T-cell (primary cell): ENCODE data around the gene CNOT6. TPM values are rescaled to one million over a fixed set of nuclear protein-coding genes. Genes with fewer than 3 reads are reported as not detected.
"Not testable (repeated sequence)": the region's sequence is repeated elsewhere in the genome, so short reads cannot be mapped to it uniquely, and the experiment has no call there.

Experiments
- ATAC-seq, 4 experiments: fragments of 200-7000 bp in 3 of 4; fragments of 150-1000 bp in 1 of 4; cut with Tn5 transposase; replicated peaks in 1 of 4; 1 replicate in 3 of 4; 2 replicates in 1 of 4; pipeline ENCODE4 v1.10.0; 2021; ENCODE audit warnings: moderate library complexity in 3 of 4, mild to moderate bottlenecking in 2 of 4, moderate number of reproducible peaks in 1 of 4
- CTCF ChIA-PET, 2 donors: fragments of 300-600 bp; sonication (Branson Sonifier 250); formaldehyde crosslinking; loops; one replicate each; lab custom pipeline; 2022; ENCODE audit warnings: antibody characterized with exemption in 2 of 2; lab: Charles Lee
- POLR2A ChIA-PET, 2 donors: fragments of 300-600 bp; sonication (Branson Sonifier 250); formaldehyde crosslinking; loops; one replicate each; lab custom pipeline; 2022; ENCODE audit warnings: antibody characterized with exemption in 2 of 2; lab: Charles Lee
- DNase-seq, 35 experiments: peaks; one replicate each; pipeline versions ENCODE4 v3.0.0 to v3.0.0-alpha.2; 2013 to 2023
- H3K27ac ChIP-seq: one replicate; pipeline ENCODE4 v1.5.1; 2013; ENCODE audit warnings: low read length
- H3K27me3 ChIP-seq, 2 experiments: replicated peaks in 1 of 2; 1 replicate in 1 of 2; 2 replicates in 1 of 2; pipeline versions ENCODE4 v1.6.1 to v1.7.0; 2013; ENCODE audit warnings: low read length in 1 of 2, mixed read lengths in 1 of 2; ENCODE audit not compliant: control insufficient read depth in 2 of 2, insufficient read depth in 2 of 2; ENCODE audit errors: extremely low read depth in 1 of 2
- H3K36me3 ChIP-seq, 2 donors: 1 replicate in 1 of 2; 2 replicates in 1 of 2; pipeline versions ENCODE4 v1.6.1 to v1.7.0; 2013; ENCODE audit warnings: low read length in 1 of 2; ENCODE audit not compliant: control insufficient read depth in 2 of 2, insufficient read depth in 1 of 2; ENCODE audit errors: extremely low read depth in 1 of 2
- H3K4me1 ChIP-seq, 2 experiments: 1 replicate in 1 of 2; 2 replicates in 1 of 2; pipeline versions ENCODE4 v1.6.1 to v1.7.0; 2013; ENCODE audit warnings: low read length in 2 of 2, mixed read lengths in 1 of 2; ENCODE audit not compliant: insufficient read depth in 2 of 2, control insufficient read depth in 1 of 2; ENCODE audit errors: extremely low read depth in 1 of 2
- H3K4me3 ChIP-seq, 2 donors: 1 replicate in 1 of 2; 2 replicates in 1 of 2; pipeline versions ENCODE4 v1.5.1 to v1.7.0; 2013; ENCODE audit warnings: mild to moderate bottlenecking in 2 of 2, low read length in 1 of 2, moderate library complexity in 1 of 2; ENCODE audit not compliant: control insufficient read depth in 1 of 2; ENCODE audit errors: extremely low read depth in 1 of 2
- H3K9me3 ChIP-seq: 2 replicates; pipeline ENCODE4 v1.7.0; 2013
- H3K27ac Mint-ChIP-seq, 2 donors: one replicate each; pipeline ENCODE4 v1.8.0; 2020 to 2021; ENCODE audit warnings: mild to moderate bottlenecking in 2 of 2, mixed read lengths in 2 of 2
- H3K27me3 Mint-ChIP-seq, 2 donors: one replicate each; pipeline ENCODE4 v1.8.0; 2021 to 2022; ENCODE audit warnings: mixed read lengths in 2 of 2
- H3K36me3 Mint-ChIP-seq: one replicate; pipeline ENCODE4 v1.8.0; 2021; ENCODE audit warnings: mixed read lengths
- H3K4me1 Mint-ChIP-seq, 3 donors: one replicate each; pipeline ENCODE4 v1.8.0; 2020 to 2022; ENCODE audit warnings: mixed read lengths in 3 of 3, mild to moderate bottlenecking in 1 of 3
- H3K4me3 Mint-ChIP-seq, 3 donors: one replicate each; pipeline ENCODE4 v1.8.0; 2020 to 2022; ENCODE audit warnings: mild to moderate bottlenecking in 3 of 3, mixed read lengths in 3 of 3, moderate library complexity in 3 of 3
- H3K9me3 Mint-ChIP-seq, 3 donors: one replicate each; pipeline ENCODE4 v1.8.0; 2020 to 2022; ENCODE audit warnings: mixed read lengths in 3 of 3
- WGBS: methylation state at CpG from one replicate; pipeline ENCODE4 v1.1.5; 2013; ENCODE audit warnings: missing lambda C conversion rate; ENCODE audit not compliant: insufficient coverage; 5-methylcytosine and 5-hydroxymethylcytosine counted together
- total RNA-seq, 35 experiments: library from RNA in 6 of 35; stranded (reverse) in 6 of 35; fragments of 120-200 nt in 1 of 35; gene quantifications; one replicate each; pipeline versions ENCODE4 v1.2.1 to v1.2.4 and lab custom pipeline; 2013 to 2026

The CNOT6 gene
- total RNA-seq, 5 donors from 2014 or later (not counting 1 experiment from before 2014, with no cell fraction given): 25.1 to 29.9 (median 25.6) TPM

GRCh38 chr5:180469866-180470265 lies 24.3 kb upstream of the CNOT6 start:
- H3K4me3 Mint-ChIP-seq: no peak overlapping the region
- H3K9me3 ChIP-seq: no peaks in the 10 kb centered on the region
- ChIA-PET CTCF (no interaction called here), POLR2A (interaction anchor here in 1 of 2 donors (0.7 kb wide), 1 partner anchor 240 kb away, joined by 3 read pairs; no protein-coding TSS in a partner anchor)
- 100% methylated on average over 1 of the region's 1 CpG for WGBS
- no peaks in the 10 kb centered on the region for H3K36me3 Mint-ChIP-seq
- no peak overlapping the region for H3K4me3 ChIP-seq
- H3K27ac Mint-ChIP-seq: no peak overlapping the region
- no peaks in the 10 kb centered on the region for H3K9me3 Mint-ChIP-seq
- ATAC-seq (no peak), DNase-seq (no peak)
- H3K27me3 Mint-ChIP-seq: peaks cover 10 to 16% of the 10 kb centered on the region in 2 donors
- peaks cover 0 to 10% of the 10 kb centered on the region in 2 experiments for H3K4me1 ChIP-seq
- peaks cover 0 to 30% of the 10 kb centered on the region in 2 experiments for H3K27me3 ChIP-seq
- H3K4me1 Mint-ChIP-seq: peaks cover 0 to 5% (median 0%) of the 10 kb centered on the region in 3 donors
- no peak overlapping the region for H3K27ac ChIP-seq
- H3K36me3 ChIP-seq: no peaks in the 10 kb centered on the region

GRCh38 chr5:180470361-180470760 lies 23.8 kb upstream of the CNOT6 start:
- Mint-ChIP-seq H3K9me3 (no peaks in the 10 kb centered on the region), H3K27ac (no peak overlapping the region), H3K4me3 (no peak overlapping the region), H3K27me3 (peaks cover 10 to 16% of the 10 kb centered on the region in 2 donors), H3K4me1 (peaks cover 0 to 5% (median 0%) of the 10 kb centered on the region in 3 donors), H3K36me3 (no peaks in the 10 kb centered on the region)
- DNase-seq (no peak), ATAC-seq (no peak)
- POLR2A ChIA-PET: interaction anchor here in 1 of 2 donors (0.7 kb wide), 1 partner anchor 240 kb away, joined by 3 read pairs; no protein-coding TSS in a partner anchor
- WGBS: 74% methylated on average over 10 of the region's 11 CpGs
- H3K36me3 ChIP-seq: no peaks in the 10 kb centered on the region
- H3K4me1 ChIP-seq: peaks cover 0 to 10% of the 10 kb centered on the region in 2 experiments
- no peaks in the 10 kb centered on the region for H3K9me3 ChIP-seq
- CTCF ChIA-PET: interaction anchor here (0.8 to 0.9 kb wide), 2 partner anchors 176 to 347 kb away, joined by 3 read pairs; no protein-coding TSS in a partner anchor
- no peak overlapping the region for H3K4me3 ChIP-seq
- H3K27ac ChIP-seq: no peak overlapping the region
- peaks cover 0 to 30% of the 10 kb centered on the region in 2 experiments for H3K27me3 ChIP-seq

DNA sequence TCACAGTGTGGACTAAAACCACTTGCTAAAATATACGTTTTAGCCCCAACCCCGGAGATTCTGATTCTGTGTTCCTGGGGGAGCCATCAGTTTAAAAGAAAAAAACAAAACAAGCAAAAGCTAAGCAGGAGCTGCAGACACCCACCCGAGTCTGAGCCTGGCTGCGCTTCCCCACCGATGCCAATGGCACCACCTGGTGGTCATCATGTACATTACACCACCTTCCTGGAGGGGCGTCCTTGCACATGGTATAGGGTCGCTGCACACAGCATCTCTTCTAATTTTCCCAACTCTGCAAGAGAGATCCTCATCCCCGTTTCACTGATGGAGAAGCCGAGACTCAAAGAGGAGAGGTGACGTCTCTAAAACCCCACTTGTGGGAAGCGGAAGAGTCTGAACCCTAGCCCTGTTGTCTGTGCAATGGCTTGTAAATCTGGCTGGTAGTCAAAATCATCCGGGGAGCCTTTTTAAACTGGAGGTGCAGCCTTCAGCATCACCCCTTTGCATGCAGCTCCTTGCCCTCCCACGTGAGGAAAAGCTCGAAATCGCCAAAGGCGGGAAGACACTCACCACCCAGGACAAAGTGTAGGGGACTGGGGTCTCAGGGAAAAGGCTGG lies 23.1 kb upstream of the CNOT6 start:
- H3K4me3 Mint-ChIP-seq: no peak overlapping the region
- ATAC-seq: peak; percentile 75 to 79 (median 78)

DNA sequence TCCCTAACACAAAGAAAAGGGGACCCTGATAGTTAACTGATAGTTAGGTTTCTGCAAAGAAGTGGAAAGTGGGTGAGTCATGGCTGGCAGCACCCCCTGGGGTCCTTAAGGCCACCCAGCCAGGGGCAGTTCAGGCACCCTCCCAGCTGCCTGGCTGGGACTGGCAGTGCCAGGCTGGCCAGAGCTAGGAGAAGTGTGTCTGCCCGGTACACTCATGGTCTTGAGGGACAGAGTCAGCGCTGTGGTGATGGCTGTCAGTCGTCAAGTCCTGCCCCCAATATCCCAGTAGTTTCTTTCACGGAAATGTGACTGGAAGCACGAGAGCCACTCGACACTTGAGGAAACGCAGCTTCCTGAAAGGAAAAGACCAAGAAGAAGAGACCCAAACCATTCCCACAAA lies 22.3 kb upstream of the CNOT6 start:
- ChIA-PET CTCF (interaction anchor here in 1 of 2 donors (0.5 kb wide), 1 partner anchor 13 kb away, joined by 6 read pairs; no protein-coding TSS in a partner anchor), POLR2A (no interaction called here)
- Histone ChIP-seq H3K27ac (no peak overlapping the region), H3K4me3 (no peak overlapping the region), H3K4me1 (peaks cover 0 to 10% of the 10 kb centered on the region in 2 experiments), H3K36me3 (no peaks in the 10 kb centered on the region), H3K27me3 (peaks cover 0 to 25% of the 10 kb centered on the region in 2 experiments), H3K9me3 (no peaks in the 10 kb centered on the region)
- 66% methylated on average over 3 of the region's 7 CpGs for WGBS
- Mint-ChIP-seq H3K9me3 (no peaks in the 10 kb centered on the region), H3K4me1 (peaks cover 0 to 5% (median 0%) of the 10 kb centered on the region in 3 donors), H3K4me3 (no peak overlapping the region), H3K27ac (no peak overlapping the region), H3K36me3 (no peaks in the 10 kb centered on the region), H3K27me3 (peaks cover 10 to 16% of the 10 kb centered on the region in 2 donors)
- DNase-seq (no peak), ATAC-seq (no peak)

More for the DNA sequence above, 23.1 kb upstream of the CNOT6 start:
- ChIA-PET POLR2A (no interaction called here), CTCF (interaction anchor here (0.6 to 0.9 kb wide), 3 partner anchors 177 to 666 kb away, joined by 3 to 4 read pairs (median 3); no protein-coding TSS in a partner anchor)
- Histone ChIP-seq H3K27me3 (peaks cover 0 to 25% of the 10 kb centered on the region in 2 experiments), H3K9me3 (no peaks in the 10 kb centered on the region), H3K27ac (no peak overlapping the region), H3K4me3 (no peak overlapping the region), H3K36me3 (no peaks in the 10 kb centered on the region), H3K4me1 (peaks cover 0 to 10% of the 10 kb centered on the region in 2 experiments)
- 25% methylated on average over 9 of the region's 16 CpGs for WGBS
- H3K4me1 Mint-ChIP-seq: peaks cover 0 to 5% (median 0%) of the 10 kb centered on the region in 3 donors
- no peak overlapping the region for H3K27ac Mint-ChIP-seq
- peaks cover 10 to 16% of the 10 kb centered on the region in 2 donors for H3K27me3 Mint-ChIP-seq
- peak in 33 of 35 experiments; percentile 22 to 79 (median 46) for DNase-seq
- no peaks in the 10 kb centered on the region for H3K36me3 Mint-ChIP-seq
- no peaks in the 10 kb centered on the region for H3K9me3 Mint-ChIP-seq

GRCh38 chr5:180472269-180472668 lies 21.9 kb upstream of the CNOT6 start:
- Mint-ChIP-seq H3K27me3 (peaks cover 10 to 16% of the 10 kb centered on the region in 2 donors), H3K4me1 (peaks cover 0 to 5% (median 0%) of the 10 kb centered on the region in 3 donors), H3K4me3 (no peak overlapping the region), H3K36me3 (no peaks in the 10 kb centered on the region), H3K27ac (no peak overlapping the region), H3K9me3 (no peaks in the 10 kb centered on the region)
- H3K4me3 ChIP-seq: no peak overlapping the region
- no peaks in the 10 kb centered on the region for H3K36me3 ChIP-seq
- ChIA-PET CTCF (interaction anchor here (0.5 to 0.7 kb wide), 3 partner anchors 13 to 179 kb away, joined by 3 to 6 read pairs (median 3); no protein-coding TSS in a partner anchor), POLR2A (no interaction called here)
- H3K27me3 ChIP-seq: peaks cover 0 to 23% of the 10 kb centered on the region in 2 experiments
- DNase-seq: no peak
- no CpG with 5 or more reads among the region's 4 CpGs for WGBS
- H3K9me3 ChIP-seq: no peaks in the 10 kb centered on the region
- no peak overlapping the region for H3K27ac ChIP-seq
- peaks cover 0 to 10% of the 10 kb centered on the region in 2 experiments for H3K4me1 ChIP-seq
- no peak for ATAC-seq

DNA sequence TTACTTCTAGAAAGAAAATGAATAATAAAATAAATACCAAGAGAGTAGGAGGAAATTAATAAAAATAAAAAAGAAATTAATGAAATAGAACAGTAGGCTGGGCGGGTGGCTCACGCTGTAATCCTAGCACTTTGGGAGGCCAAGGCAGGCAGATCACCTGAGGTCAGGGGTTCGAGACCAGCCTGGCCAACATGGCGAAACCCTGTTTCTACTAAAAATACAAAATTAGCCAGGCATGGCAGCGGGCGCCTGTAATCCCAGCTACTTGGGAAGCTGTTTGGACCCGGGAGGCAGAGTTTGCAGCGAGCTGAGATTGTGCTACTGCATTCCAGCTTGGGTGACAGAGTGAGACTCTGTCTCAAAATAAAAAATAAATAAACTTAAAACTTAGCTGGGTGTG lies 20.8 kb upstream of the CNOT6 start:
- POLR2A ChIA-PET, H3K4me1 ChIP-seq, DNase-seq, H3K36me3 ChIP-seq, H3K9me3 ChIP-seq, H3K4me3 ChIP-seq, H3K36me3 Mint-ChIP-seq, H3K9me3 Mint-ChIP-seq, ATAC-seq, H3K4me3 Mint-ChIP-seq, H3K4me1 Mint-ChIP-seq, H3K27ac ChIP-seq, H3K27ac Mint-ChIP-seq: not testable (repeated sequence)
- H3K27me3 ChIP-seq: peaks cover 0 to 23% of the 10 kb centered on the region in 2 experiments
- CTCF ChIA-PET: interaction anchor here in 1 of 2 donors (1.0 kb wide), 1 partner anchor 31 kb away, joined by 3 read pairs; no protein-coding TSS in a partner anchor
- WGBS: 90% methylated on average over 2 of the region's 8 CpGs
- H3K27me3 Mint-ChIP-seq: peaks cover 8 to 16% of the 10 kb centered on the region in 2 donors
